Measurements from ENCODE around the gene LEAP2.

GRCh38 chr5:132853323-132853722 lies 20.1 kb upstream of the LEAP2 start:
- no peak for TF ChIP-seq CTCF (conservative IDR thresholded peaks at IDR 0.05; ENCODE audit: low read length)
- TF ChIP-seq EZH2phosphoT487 (IDR thresholded peaks at IDR 0.05; ENCODE audit: borderline replicate concordance): no peak

Data from Loucy (cell line).